HG03521 (cell line): ENCODE data around the gene KRT27.
"Not testable (repeated sequence)": the region's sequence is repeated elsewhere in the genome, so short reads cannot be mapped to it uniquely, and the experiment has no call there.

Experiments
- ATAC-seq: cut with Tn5 transposase; IDR thresholded peaks from one replicate; pipeline ENCODE4 v1.9.1; 2021; ENCODE audit warnings: mild to moderate bottlenecking, moderate library complexity; ENCODE audit not compliant: unreplicated experiment

KRT27 gene

DNA sequence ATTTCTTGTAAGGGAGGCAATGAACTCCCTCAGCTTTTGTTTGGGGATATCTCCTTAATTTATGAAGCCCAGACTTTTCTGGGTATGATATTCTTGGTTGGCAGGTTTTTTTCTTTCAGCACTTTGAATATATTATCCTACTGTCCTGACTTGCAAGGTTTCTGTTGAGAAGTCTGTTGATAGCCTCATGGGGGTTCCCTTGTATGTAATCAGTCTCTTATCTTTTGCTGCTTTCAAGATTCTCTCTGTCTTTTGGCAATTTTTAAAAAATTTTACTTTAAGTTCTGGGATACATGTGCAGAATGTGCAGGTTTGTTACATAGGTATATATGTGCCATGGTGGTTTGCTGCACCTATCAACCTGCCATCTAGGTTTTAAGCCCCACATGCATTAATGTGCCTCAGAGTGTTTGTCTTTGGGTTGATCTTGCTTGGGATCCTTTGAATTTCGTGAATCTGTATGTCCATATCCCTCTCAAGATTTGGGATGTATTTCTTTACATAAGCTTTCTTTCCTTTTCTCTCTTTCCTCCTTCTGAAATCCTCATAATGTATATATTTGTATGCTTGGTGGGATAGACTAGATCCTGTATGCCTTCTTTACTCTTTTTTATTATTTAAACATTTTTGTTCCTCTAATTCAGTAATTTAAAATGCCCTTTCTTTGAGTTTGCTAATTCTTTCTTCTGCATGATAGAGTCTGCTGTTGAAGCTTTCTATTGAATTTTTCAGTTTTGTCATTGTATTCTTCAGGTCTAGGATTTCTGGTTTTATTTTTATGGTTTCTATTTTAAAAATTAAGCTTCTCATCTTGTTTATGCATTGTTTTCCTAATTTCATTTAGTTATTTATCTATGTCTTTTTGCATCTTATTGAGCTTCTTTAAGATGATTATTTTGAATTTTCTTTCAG lies 22.0 kb downstream of the KRT27 start:
- no peak for ATAC-seq

GRCh38 chr17:40755231-40755630 lies 27.1 kb downstream of the KRT27 start, which contains the start of gene KRT25:
Gene KRT25 (minus strand): TSS chr17:40755331. CDS start chr17:40755271, 60 bp downstream.
- no peak for ATAC-seq

GRCh38 chr17:40753804-40754203 lies 28.5 kb downstream of the KRT27 start:
- ATAC-seq = no peak

GRCh38 chr17:40751065-40751464 lies 31.3 kb downstream of the KRT27 start:
- ATAC-seq = no peak

DNA sequence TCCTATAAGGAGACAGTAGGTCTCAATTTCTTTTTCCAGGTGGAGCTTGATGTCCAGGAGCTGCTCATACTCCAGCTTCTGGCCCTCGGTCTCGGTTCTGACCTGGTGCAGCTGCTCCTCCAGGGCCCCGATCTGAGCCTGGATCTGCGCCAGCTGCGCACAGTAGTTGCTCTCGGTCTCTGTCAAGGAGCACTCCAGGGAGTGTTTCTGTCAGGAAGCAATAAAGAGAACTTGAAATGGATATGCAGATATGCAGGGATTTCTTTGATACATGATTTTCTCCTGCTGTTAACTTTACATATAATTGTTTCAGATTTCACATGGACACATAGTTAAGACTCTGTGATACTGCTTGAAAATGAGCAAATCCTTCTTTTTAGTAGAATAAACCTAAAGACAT lies 32.0 kb downstream of the KRT27 start:
- ATAC-seq = no peak

GRCh38 chr17:40748666-40749065 lies 33.7 kb downstream of the KRT27 start:
- not testable (repeated sequence) for ATAC-seq

- ATAC-seq = no peak
Measured at GRCh38 chr17:40738553-40738952, 43.8 kb downstream of the KRT27 start.

DNA sequence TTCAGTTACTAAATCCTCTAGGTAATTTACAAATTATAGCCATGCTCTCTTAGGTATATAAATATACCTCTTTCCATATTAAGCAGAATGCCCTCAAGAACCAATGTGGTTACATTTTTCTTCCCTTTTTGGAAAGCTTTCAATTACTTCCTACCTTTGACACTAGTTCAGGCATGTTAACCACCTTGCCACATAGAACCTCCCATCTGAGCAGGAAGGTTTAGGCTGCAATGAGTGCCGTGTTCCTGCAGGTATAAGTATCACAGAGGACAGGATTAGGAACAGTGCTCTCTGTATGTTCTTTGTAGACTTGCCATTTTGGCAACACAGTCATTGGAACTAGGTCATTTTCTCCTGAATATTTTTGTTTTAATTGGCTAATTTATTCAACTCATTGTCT lies 47.3 kb downstream of the KRT27 start:
- no peak for ATAC-seq

DNA sequence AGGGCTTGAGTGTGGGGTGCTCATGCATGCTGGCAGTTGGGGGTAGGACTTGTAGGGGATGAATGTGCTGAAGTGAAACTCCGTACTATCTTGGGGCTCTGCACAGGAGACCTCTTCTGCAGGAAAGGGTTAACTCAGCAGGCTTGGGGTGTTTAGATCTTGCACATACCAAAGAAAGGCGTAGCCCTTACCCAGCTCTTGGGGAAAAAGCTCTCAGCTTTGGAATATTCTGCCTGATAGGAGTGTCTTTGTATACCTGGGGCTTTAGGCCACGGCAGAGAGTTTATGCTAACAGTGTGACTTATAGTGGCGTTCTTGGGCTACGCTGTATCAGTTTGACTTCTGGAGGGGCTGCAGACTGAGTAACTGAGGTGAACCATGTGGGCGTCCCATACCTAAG lies 48.3 kb downstream of the KRT27 start:
- no peak for ATAC-seq

GRCh38 chr17:40730970-40731369 lies 51.4 kb downstream of the KRT27 start:
- ATAC-seq = no peak

- no peak for ATAC-seq
Measured at GRCh38 chr17:40727447-40728231, 54.7 kb downstream of the KRT27 start.

DNA sequence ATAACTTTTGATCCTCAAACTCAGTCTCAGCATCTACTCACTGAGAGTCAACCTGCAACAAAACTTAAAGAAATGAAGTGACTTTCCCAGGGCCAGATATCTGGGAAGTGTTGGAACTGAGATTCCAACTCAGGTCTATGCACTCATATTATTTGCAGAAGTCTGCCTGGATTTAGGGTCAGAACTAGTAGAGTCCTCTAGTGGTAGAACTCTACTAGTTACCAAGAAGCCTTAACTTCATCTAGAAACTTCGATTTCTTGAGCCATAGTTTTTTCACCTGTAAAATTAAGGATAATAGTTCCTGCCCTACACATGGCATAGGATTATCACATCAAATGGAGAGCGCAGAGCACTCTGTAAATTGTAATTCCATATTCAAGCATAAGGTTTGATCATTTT lies 55.4 kb downstream of the KRT27 start:
- ATAC-seq = no peak
